ENCODE data around the gene LRRC36. TPM values are rescaled to one million over a fixed set of nuclear protein-coding genes. Genes with fewer than 3 reads are reported as not detected.
A peak's percentile ranks its signal among the peaks of the same experiment; 100 is the strongest.

The LRRC36 gene, protein sequence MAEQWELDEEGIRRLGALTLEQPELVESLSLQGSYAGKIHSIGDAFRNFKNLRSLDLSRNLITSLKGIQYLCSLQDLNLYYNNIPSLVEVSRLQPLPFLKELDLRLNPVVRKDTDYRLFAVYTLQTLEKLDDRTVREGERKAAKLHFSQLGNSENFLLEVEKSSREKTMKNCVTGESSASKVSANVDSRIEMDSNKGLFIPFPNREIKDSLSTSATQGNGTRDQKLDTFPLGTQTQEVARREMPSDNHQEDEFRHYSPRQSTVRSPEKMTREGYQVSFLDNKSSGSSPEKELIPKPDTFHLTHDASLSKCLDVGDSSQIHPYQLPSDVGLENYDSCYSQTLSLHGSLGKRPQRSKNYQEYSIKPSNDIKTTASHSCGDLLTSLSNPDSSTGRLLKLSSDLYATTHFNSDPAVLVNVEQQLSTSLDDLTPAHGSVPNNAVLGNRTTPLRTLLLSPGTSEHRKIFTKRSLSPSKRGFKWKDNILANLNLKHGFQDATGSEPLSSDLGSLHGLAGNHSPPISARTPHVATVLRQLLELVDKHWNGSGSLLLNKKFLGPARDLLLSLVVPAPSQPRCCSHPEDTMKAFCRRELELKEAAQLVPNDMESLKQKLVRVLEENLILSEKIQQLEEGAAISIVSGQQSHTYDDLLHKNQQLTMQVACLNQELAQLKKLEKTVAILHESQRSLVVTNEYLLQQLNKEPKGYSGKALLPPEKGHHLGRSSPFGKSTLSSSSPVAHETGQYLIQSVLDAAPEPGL
- 42.1 TPM for total RNA-seq
- long read RNA-seq, partial matches to known transcripts, result 6 of 16 reads
- long read RNA-seq, other reads (novel, unspliced or antisense), result 10 of 16 reads

DNA sequence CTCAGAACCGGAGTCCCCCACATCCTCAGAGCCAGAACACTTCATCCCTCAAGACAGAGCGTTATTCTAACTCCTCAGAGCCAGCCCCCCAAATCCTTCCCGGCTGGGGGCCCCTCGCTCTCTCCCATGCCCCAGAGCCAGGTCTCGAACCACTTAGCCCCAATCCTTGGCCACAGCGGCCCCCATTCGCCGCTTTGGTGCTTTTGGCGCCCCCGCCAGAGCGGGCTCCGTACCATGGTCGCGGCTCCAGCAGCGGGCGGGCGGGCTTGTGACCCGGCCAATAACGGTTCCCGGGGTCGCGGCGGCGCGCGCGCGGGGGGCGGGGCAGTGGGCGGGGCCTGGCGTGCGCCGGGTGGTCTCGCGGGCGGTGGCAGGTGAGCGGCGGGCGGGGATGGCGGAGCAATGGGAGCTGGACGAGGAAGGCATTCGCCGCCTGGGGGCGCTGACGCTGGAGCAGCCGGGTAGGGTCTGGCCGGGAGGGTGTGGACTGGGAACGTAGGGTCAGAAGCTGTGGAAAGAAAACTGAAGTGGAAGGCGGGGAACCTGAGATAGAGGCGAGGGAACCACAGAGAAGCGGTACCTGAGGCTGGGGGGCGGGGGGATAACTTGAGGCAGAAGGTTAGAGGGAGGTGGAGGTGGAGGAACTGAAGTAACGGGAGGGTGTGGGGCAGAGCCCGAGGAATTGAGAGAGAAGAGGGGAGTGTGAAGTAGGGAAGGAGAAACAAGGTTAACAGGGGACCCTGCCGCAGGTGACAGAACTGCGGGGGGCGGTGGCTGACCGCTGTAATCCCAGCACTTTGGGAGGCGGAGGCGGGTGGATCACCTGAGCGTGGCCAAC, at the start of gene LRRC36, which contains the start of gene KCTD19:
Gene LRRC36 (plus strand): TSS at position 344 of the 838 bp plus-strand sequence. CDS start 48 bp downstream, at position 392.
Gene KCTD19 (minus strand): TSS at position 270 of the 838 bp plus-strand sequence. CDS start 34 bp downstream, at position 236.
- ATAC-seq (peak; percentile 93 to 95), DNase-seq (peak; percentile 84)
- H3K4me1 ChIP-seq, result peaks cover 6% of the 10 kb centered on the region
- intact Hi-C loops (cut with DNase I), result no loop called here
- peak; percentile 43 for TF ChIP-seq CTCF (IDR thresholded peaks at IDR 0.05)
- H3K9me3 ChIP-seq, result no peaks in the 10 kb centered on the region
- no peak within 1 kb of the TSS for H3K27ac ChIP-seq
- H3K27me3 ChIP-seq (ENCODE audit: low read depth), result no peaks in the 10 kb centered on the region
- peak within 1 kb of the TSS; percentile 58 for H3K4me3 ChIP-seq
- no peaks in the 10 kb centered on the region for H3K36me3 ChIP-seq

GRCh38 chr16:67277294-67277998, 49.2 kb upstream of the LRRC36 start:
- no peaks in the 10 kb centered on the region for H3K27me3 ChIP-seq (ENCODE audit: low read depth)
- TF ChIP-seq CTCF (IDR thresholded peaks at IDR 0.05), result no peak
- H3K27ac ChIP-seq, result peak overlapping the region; percentile 78
- no peak overlapping the region for H3K4me3 ChIP-seq
- DNase-seq, result no peak
- intact Hi-C loops (cut with DNase I), result no loop called here
- peaks cover 21% of the 10 kb centered on the region for H3K4me1 ChIP-seq
- H3K36me3 ChIP-seq, result no peaks in the 10 kb centered on the region
- no peaks in the 10 kb centered on the region for H3K9me3 ChIP-seq
- no peak for ATAC-seq

- H3K27ac ChIP-seq, result peak overlapping the region; percentile 78
- ATAC-seq (peak in 1 of 2 donors; percentile 17), DNase-seq (no peak)
- peak overlapping the region; percentile 76 for H3K4me3 ChIP-seq
- no peaks in the 10 kb centered on the region for H3K27me3 ChIP-seq (ENCODE audit: low read depth)
- peaks cover 21% of the 10 kb centered on the region for H3K4me1 ChIP-seq
- intact Hi-C loops (cut with DNase I), result no loop called here
- no peak for TF ChIP-seq CTCF (IDR thresholded peaks at IDR 0.05)
- no peaks in the 10 kb centered on the region for H3K9me3 ChIP-seq
- peaks cover 4% of the 10 kb centered on the region for H3K36me3 ChIP-seq
Measured at GRCh38 chr16:67277999-67278772, 48.4 kb upstream of the LRRC36 start.

DNA sequence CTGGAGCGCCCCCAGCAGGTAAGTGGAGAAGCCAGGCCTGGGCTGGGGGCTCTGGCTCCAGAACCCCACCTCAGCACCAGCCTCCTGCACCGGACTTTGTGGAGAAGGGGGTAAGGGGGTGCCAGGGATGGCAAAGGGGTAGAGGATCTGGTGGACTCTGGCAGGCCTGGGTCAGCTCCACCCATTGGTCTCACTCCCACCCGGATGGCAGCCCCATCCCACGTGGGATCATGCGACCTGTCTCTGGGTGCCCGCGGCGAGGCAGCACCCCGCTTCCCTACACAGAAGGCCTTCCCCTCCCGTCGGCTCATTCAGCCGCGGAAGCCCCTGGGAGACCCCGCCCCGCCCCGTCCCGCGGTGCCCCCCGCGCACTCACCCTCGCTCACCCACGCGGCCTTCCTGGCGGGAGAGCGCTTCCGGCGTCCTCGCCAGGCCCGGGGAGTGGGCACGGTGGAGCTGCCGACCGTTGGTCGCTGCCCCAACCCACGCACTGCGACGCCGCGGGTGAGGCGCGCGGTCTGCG, 47.8 kb upstream of the LRRC36 start:
- Histone ChIP-seq H3K4me3 (peak overlapping the region; percentile 76), H3K27ac (peak overlapping the region; percentile 78), H3K9me3 (no peaks in the 10 kb centered on the region), H3K36me3 (peaks cover 4% of the 10 kb centered on the region), H3K4me1 (peaks cover 21% of the 10 kb centered on the region), H3K27me3 (ENCODE audit: low read depth) (no peaks in the 10 kb centered on the region)
- no peak for TF ChIP-seq CTCF (IDR thresholded peaks at IDR 0.05)
- peak; percentile 68 for DNase-seq
- peak; percentile 48 to 65 for ATAC-seq
- intact Hi-C loops (cut with DNase I), result no loop called here

Measured in lower lobe of right lung (tissue), 2 donors.